GM12878 (cell line): ENCODE results near the gene CUTC. TPM values are rescaled to one million over a fixed set of nuclear protein-coding genes. Genes with fewer than 3 reads are reported as not detected.

Experiments
- ATAC-seq: fragments of 200-7000 bp; cut with Tn5 transposase; 3 replicates; pipeline ENCODE4 v1.9.1; 2020; ENCODE audit warnings: mild to moderate bottlenecking, moderate library complexity
- BruUV-seq: library from RNA; stranded (reverse); fragments of 400-500 nt; replicated peaks from 2 replicates; lab custom pipeline; 2021; lab: Mats Ljungman, UMichigan
- CTCF ChIA-PET: fragments of 300-600 bp; sonication (Branson Sonifier 250); formaldehyde crosslinking; extraction: SDS; loops from one replicate; lab custom pipeline; 2021; ENCODE audit warnings: inconsistent platforms; lab: Yijun Ruan, JAX
- POLR2A ChIA-PET: fragments of 350-600 bp; formaldehyde crosslinking; extraction: SDS; loops from one replicate; lab custom pipeline; 2021; ENCODE audit warnings: inconsistent platforms; lab: Charles Lee
- RAD21 ChIA-PET: fragments of 300-600 bp; sonication (Branson Sonifier 250); formaldehyde crosslinking; loops from one replicate; lab custom pipeline; 2023; ENCODE audit warnings: antibody characterized with exemption; ENCODE audit not compliant: unreplicated experiment; lab: Charles Lee
- SMC1A ChIA-PET: fragments of 300-600 bp; sonication (Branson Sonifier 250); formaldehyde crosslinking; loops from one replicate; lab custom pipeline; 2023; ENCODE audit not compliant: unreplicated experiment, uncharacterized antibody; lab: Charles Lee
- DNase-seq: peaks from one replicate; pipeline ENCODE4 v3.0.0-alpha.2; 2011; ENCODE audit warnings: low read depth, low spot score
- FAIRE-seq: peaks from 3 replicates; lab custom pipeline; 2011; peaks lifted over from hg19 to GRCh38; lab: Jason Lieb, UNC
- H2AFZ ChIP-seq: 2 replicates; pipeline ENCODE4 v1.6.0; 2011; ENCODE audit warnings: low read depth, low read length, control low read depth; ENCODE audit not compliant: control insufficient read depth
- H3K27ac ChIP-seq: 2 replicates; pipeline ENCODE4 v1.5.1; 2011; ENCODE audit warnings: control low read depth; ENCODE audit not compliant: control insufficient read depth, insufficient read depth
- H3K27me3 ChIP-seq, 2 experiments: replicated peaks in 1 of 2; 2 replicates each; pipeline versions ENCODE4 v1.6.0 to v1.6.1; 2011; ENCODE audit warnings: low read length in 1 of 2; ENCODE audit not compliant: control insufficient read depth in 2 of 2, insufficient read depth in 2 of 2
- H3K36me3 ChIP-seq, 2 experiments: 2 replicates each; pipeline ENCODE4 v1.5.1; 2011; ENCODE audit warnings: low read length in 1 of 2; ENCODE audit not compliant: control insufficient read depth in 2 of 2, insufficient read depth in 2 of 2
- H3K4me1 ChIP-seq: 2 replicates; pipeline ENCODE4 v1.6.1; 2011; ENCODE audit warnings: mild to moderate bottlenecking, low read length, moderate library complexity, mixed read lengths; ENCODE audit not compliant: control insufficient read depth, insufficient read depth
- H3K4me2 ChIP-seq: 2 replicates; pipeline ENCODE4 v1.6.0; 2011; ENCODE audit warnings: control low read depth; ENCODE audit not compliant: control insufficient read depth, insufficient read depth
- H3K4me3 ChIP-seq: fragments of 200-600 bp; sonication (generic); 2 replicates; pipeline ENCODE4 v1.5.1; 2016
- H3K79me2 ChIP-seq: 2 replicates; pipeline ENCODE4 v1.6.0; 2011; ENCODE audit warnings: low read length; ENCODE audit not compliant: control insufficient read depth, insufficient read depth
- H3K9ac ChIP-seq: 2 replicates; pipeline ENCODE4 v1.8.0; 2011; ENCODE audit warnings: low read length, control low read depth, mixed read lengths; ENCODE audit not compliant: control insufficient read depth, insufficient read depth
- H3K9me3 ChIP-seq: replicated peaks from 3 replicates; pipeline ENCODE4 v1.5.1; 2011; ENCODE audit warnings: mild to moderate bottlenecking, low read length; ENCODE audit not compliant: control insufficient read depth, insufficient read depth
- H4K20me1 ChIP-seq: 2 replicates; pipeline ENCODE4 v1.6.0; 2011; ENCODE audit not compliant: control insufficient read depth, insufficient read depth
- CBFB ChIP-seq: IDR thresholded peaks from 2 replicates; pipeline ENCODE4 v1.6.1; 2016; ENCODE audit warnings: antibody characterized with exemption, low read depth
- CBX3 ChIP-seq: fragments of 200-600 bp; sonication (generic); IDR thresholded peaks from 2 replicates; pipeline ENCODE4 v1.6.1; 2016; ENCODE audit warnings: low read depth, borderline replicate concordance
- CREM ChIP-seq: IDR thresholded peaks from 2 replicates; pipeline ENCODE4 v1.6.1; 2014; ENCODE audit warnings: antibody characterized with exemption, low read depth
- EGR1 ChIP-seq, 2 experiments: IDR thresholded peaks; 1 replicate in 1 of 2; 2 replicates in 1 of 2; pipeline ENCODE4 v1.6.1; 2011 to 2012; ENCODE audit warnings: low read depth in 2 of 2, low read length in 2 of 2, borderline replicate concordance in 1 of 2, mild to moderate bottlenecking in 1 of 2, moderate library complexity in 1 of 2
- FOS ChIP-seq: IDR thresholded peaks from 3 replicates; pipeline ENCODE4 v1.6.1; 2011; ENCODE audit warnings: borderline replicate concordance; ENCODE audit not compliant: insufficient read length; ENCODE audit errors: extremely low read depth
- IKZF1 ChIP-seq: fragments of 450-650 bp; conservative IDR thresholded peaks from 2 replicates; pipeline ENCODE4 v1.6.1; 2017; ENCODE audit warnings: antibody characterized with exemption, mild to moderate bottlenecking
- IKZF2 ChIP-seq, 2 experiments: fragments of 450-650 bp; IDR thresholded peaks; 2 replicates each; pipeline ENCODE4 v1.6.1; 2017; ENCODE audit warnings: mild to moderate bottlenecking in 2 of 2, moderate library complexity in 2 of 2
- NRF1 ChIP-seq: conservative IDR thresholded peaks from 2 replicates; pipeline ENCODE4 v1.6.1; 2011; ENCODE audit warnings: mild to moderate bottlenecking, low read depth, low read length, improper control_type of control experiment
- POLR2AphosphoS2 ChIP-seq: IDR thresholded peaks from 2 replicates; pipeline ENCODE4 v1.6.1; 2011; ENCODE audit warnings: low read depth, mild to moderate bottlenecking, low read length, improper control_type of control experiment, moderate library complexity
- RFX5 ChIP-seq: IDR thresholded peaks from 2 replicates; pipeline ENCODE4 v1.6.1; 2011; ENCODE audit warnings: low read depth, low read length, improper control_type of control experiment
- STAT3 ChIP-seq: IDR thresholded peaks from 2 replicates; pipeline ENCODE4 v1.6.1; 2011; ENCODE audit warnings: low read depth, low read length, improper control_type of control experiment
- TARDBP ChIP-seq: IDR thresholded peaks from 2 replicates; pipeline ENCODE4 v1.6.1; 2016; ENCODE audit warnings: borderline replicate concordance
- TBL1XR1 ChIP-seq: IDR thresholded peaks from 2 replicates; pipeline ENCODE4 v1.6.1; 2012; ENCODE audit warnings: low read depth, low read length, improper control_type of control experiment
- TCF7 ChIP-seq: IDR thresholded peaks from 2 replicates; pipeline ENCODE4 v1.6.1; 2014; ENCODE audit warnings: antibody characterized with exemption, borderline replicate concordance
- in situ Hi-C: fragments of 300-500 bp; cut with MboI; formaldehyde crosslinking; loops from 9 replicates; pipeline ENCODE4 v1.14.3; 2018; ENCODE audit warnings: mixed read lengths
- intact Hi-C: fragments of 100-400 bp; cut with micrococcal nuclease; formaldehyde crosslinking; loops from one replicate; pipeline ENCODE4 v1.14.2; 2022; ENCODE audit not compliant: unreplicated experiment
- polyA plus RNA-seq, 11 experiments: library from polyadenylated mRNA; depleted of rRNA in 4 of 11; unstranded in 6 of 11; stranded (reverse) in 5 of 11; fragments of >200 nt; fragmentation: Nextera tagmentation in 4 of 11; fragmentation: Illumina TruSeq in 1 of 11; extraction: Ambion mirVana in 4 of 11; extraction: Trizol in 1 of 11; gene quantifications; 1 replicate in 1 of 11; 2 replicates in 10 of 11; pipeline versions ENCODE4 v1.2.1 to v1.2.3, GENCODE V29; 2011 to 2016; ENCODE audit warnings: inconsistent platforms in 2 of 11, missing spikeins in 2 of 11, low read depth in 1 of 11
- total RNA-seq, 4 experiments: library from RNA; depleted of rRNA in 3 of 4; stranded (reverse); fragments of >200 nt in 3 of 4; fragmentation: Illumina TruSeq in 1 of 4; extraction: Trizol in 1 of 4; gene quantifications; 2 replicates each; pipeline versions ENCODE4 v1.2.1 to v1.2.3, GENCODE V29; 2013 to 2021
- TF ChIP-seq, protein P1 (sequence below): fragments of 450-650 bp; IDR thresholded peaks from 2 replicates; pipeline ENCODE4 v1.6.1; 2017; ENCODE audit warnings: antibody characterized with exemption, mild to moderate bottlenecking, moderate library complexity
- TF ChIP-seq, protein P2 (sequence below): fragments of 450-650 bp; IDR thresholded peaks from 2 replicates; pipeline ENCODE4 v1.6.1; 2017; ENCODE audit warnings: borderline replicate concordance
- TF ChIP-seq, protein P3 (sequence below): IDR thresholded peaks from 2 replicates; pipeline ENCODE4 v1.6.1; 2011; ENCODE audit warnings: borderline replicate concordance, low read depth, mild to moderate bottlenecking, moderate library complexity, mixed read lengths, low read length; ENCODE audit not compliant: insufficient read depth; ENCODE audit errors: extremely low read length

Gene CUTC
- total and polyA plus RNA-seq, 10 of the 15 experiments (the other 5 are each of a cell fraction or from before 2014, with no cell fraction given): 23.8 to 71.7 (median 40.8) TPM

DNA sequence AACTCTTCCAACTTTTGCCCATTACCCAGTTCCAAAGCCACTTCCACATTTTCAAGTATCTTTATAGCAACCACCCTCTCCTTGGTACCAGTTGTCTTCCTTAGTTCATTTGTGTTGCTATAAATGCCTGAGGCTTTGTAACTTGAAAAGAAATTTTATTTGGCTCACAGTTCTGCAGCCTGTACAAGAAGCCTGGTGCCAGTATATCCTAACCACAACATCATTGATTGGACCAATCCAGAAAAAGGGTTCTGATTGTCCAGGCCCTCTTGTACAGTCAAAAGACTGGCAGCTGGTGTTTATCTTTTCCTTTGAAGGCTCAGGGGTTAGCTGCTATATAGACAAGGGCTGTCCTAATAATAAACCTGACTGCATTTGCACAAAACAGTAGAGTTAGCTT is 29.3 kb downstream of the CUTC start:
- peaks cover 3 to 4% of the 10 kb centered on the region in 2 experiments; a peak in 2 of 4 replicates for H3K36me3 ChIP-seq
- H3K9ac ChIP-seq: no peak overlapping the region
- RAD21 ChIA-PET: no interaction called here
- in situ Hi-C loops (no loop called here), intact Hi-C loops (no loop called here)
- H3K79me2 ChIP-seq: no peaks in the 10 kb centered on the region
- H3K9me3 ChIP-seq: no peaks in the 10 kb centered on the region; the same call in 1 of the 3 replicates
- DNase-seq: no peak
- POLR2A ChIA-PET: interaction anchor here (0.6 kb wide), 1 partner anchor 19 kb away, joined by 3 read pairs; no protein-coding TSS in a partner anchor
- H3K4me1 ChIP-seq: peaks cover 14% of the 10 kb centered on the region
- no peak overlapping the region for H3K27ac ChIP-seq
- no peak overlapping the region for H3K4me3 ChIP-seq
- no peaks in the 10 kb centered on the region for H4K20me1 ChIP-seq
- H2AFZ ChIP-seq: no peak overlapping the region
- FAIRE-seq: no peak
- CTCF ChIA-PET: no interaction called here
- H3K27me3 ChIP-seq: no peaks in the 10 kb centered on the region
- no TSS peak for BruUV-seq
- ATAC-seq: no peak
- TF ChIP-seq CBFB (no peak), TCF7 (no peak), FOS (no peak), EGR1 (IDR thresholded peaks at IDR 0.05; ENCODE audit: borderline replicate concordance in 1 of 2, low read depth in 2 of 2, low read length in 2 of 2) (no peak), STAT3 (no peak), NRF1 (no peak), POLR2AphosphoS2 (no peak), CBX3 (no peak), RFX5 (no peak), IKZF1 (no peak), TBL1XR1 (no peak), CREM (no peak), TARDBP (no peak), IKZF2 (IDR thresholded peaks at IDR 0.05) (no peak)
- TF ChIP-seq, protein P1, sequence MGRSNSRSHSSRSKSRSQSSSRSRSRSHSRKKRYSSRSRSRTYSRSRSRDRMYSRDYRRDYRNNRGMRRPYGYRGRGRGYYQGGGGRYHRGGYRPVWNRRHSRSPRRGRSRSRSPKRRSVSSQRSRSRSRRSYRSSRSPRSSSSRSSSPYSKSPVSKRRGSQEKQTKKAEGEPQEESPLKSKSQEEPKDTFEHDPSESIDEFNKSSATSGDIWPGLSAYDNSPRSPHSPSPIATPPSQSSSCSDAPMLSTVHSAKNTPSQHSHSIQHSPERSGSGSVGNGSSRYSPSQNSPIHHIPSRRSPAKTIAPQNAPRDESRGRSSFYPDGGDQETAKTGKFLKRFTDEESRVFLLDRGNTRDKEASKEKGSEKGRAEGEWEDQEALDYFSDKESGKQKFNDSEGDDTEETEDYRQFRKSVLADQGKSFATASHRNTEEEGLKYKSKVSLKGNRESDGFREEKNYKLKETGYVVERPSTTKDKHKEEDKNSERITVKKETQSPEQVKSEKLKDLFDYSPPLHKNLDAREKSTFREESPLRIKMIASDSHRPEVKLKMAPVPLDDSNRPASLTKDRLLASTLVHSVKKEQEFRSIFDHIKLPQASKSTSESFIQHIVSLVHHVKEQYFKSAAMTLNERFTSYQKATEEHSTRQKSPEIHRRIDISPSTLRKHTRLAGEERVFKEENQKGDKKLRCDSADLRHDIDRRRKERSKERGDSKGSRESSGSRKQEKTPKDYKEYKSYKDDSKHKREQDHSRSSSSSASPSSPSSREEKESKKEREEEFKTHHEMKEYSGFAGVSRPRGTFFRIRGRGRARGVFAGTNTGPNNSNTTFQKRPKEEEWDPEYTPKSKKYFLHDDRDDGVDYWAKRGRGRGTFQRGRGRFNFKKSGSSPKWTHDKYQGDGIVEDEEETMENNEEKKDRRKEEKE: no peak
- TF ChIP-seq, protein P2, sequence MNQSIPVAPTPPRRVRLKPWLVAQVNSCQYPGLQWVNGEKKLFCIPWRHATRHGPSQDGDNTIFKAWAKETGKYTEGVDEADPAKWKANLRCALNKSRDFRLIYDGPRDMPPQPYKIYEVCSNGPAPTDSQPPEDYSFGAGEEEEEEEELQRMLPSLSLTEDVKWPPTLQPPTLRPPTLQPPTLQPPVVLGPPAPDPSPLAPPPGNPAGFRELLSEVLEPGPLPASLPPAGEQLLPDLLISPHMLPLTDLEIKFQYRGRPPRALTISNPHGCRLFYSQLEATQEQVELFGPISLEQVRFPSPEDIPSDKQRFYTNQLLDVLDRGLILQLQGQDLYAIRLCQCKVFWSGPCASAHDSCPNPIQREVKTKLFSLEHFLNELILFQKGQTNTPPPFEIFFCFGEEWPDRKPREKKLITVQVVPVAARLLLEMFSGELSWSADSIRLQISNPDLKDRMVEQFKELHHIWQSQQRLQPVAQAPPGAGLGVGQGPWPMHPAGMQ: no peak
- TF ChIP-seq, protein P3, sequence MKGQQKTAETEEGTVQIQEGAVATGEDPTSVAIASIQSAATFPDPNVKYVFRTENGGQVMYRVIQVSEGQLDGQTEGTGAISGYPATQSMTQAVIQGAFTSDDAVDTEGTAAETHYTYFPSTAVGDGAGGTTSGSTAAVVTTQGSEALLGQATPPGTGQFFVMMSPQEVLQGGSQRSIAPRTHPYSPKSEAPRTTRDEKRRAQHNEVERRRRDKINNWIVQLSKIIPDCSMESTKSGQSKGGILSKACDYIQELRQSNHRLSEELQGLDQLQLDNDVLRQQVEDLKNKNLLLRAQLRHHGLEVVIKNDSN: no peak
- SMC1A ChIA-PET: no interaction called here
- no peak overlapping the region for H3K4me2 ChIP-seq
